NCI-H187 (cell line): ENCODE data around the gene DHX58.

Experiments
- DNase-seq, 2 experiments: peaks; one replicate each; lab custom pipeline; 2025; lab: John Stamatoyannopoulos, UW

DHX58 gene

GRCh38 chr17:42087042-42087701 lies 25.3 kb downstream of the DHX58 start:
- DNase-seq: no peak

- DNase-seq: no peak
Observed at GRCh38 chr17:42081516-42082129, 30.9 kb downstream of the DHX58 start.

- DNase-seq: no peak
Observed at GRCh38 chr17:42079541-42079940, 33.0 kb downstream of the DHX58 start.

GRCh38 chr17:42078396-42079043 lies 34.0 kb downstream of the DHX58 start:
- no peak for DNase-seq

- no peak for DNase-seq
Observed at GRCh38 chr17:42077755-42078154, 34.8 kb downstream of the DHX58 start.

- DNase-seq: no peak
Observed at GRCh38 chr17:42076797-42077559, 35.5 kb downstream of the DHX58 start.

GRCh38 chr17:42075789-42076188 lies 36.7 kb downstream of the DHX58 start:
- no peak for DNase-seq

- no peak for DNase-seq
Observed at GRCh38 chr17:42072323-42073187, 40.0 kb downstream of the DHX58 start.

GRCh38 chr17:42071810-42072209 lies 40.7 kb downstream of the DHX58 start:
- DNase-seq: no peak

- DNase-seq: no peak
Observed at GRCh38 chr17:42068979-42069378, 43.5 kb downstream of the DHX58 start.

- peak in 1 of 2 experiments; percentile 31 for DNase-seq
Observed at GRCh38 chr17:42067371-42068091, 45.0 kb downstream of the DHX58 start.

- DNase-seq: no peak
Observed at GRCh38 chr17:42065201-42065600, 47.3 kb downstream of the DHX58 start.

- DNase-seq: no peak
Observed at GRCh38 chr17:42062681-42063080, 49.8 kb downstream of the DHX58 start.

- DNase-seq: no peak
Observed at GRCh38 chr17:42061646-42062487, 50.6 kb downstream of the DHX58 start.

GRCh38 chr17:42060231-42060630 lies 52.3 kb downstream of the DHX58 start:
- no peak for DNase-seq

- DNase-seq: no peak
Observed at GRCh38 chr17:42059815-42060214, 52.7 kb downstream of the DHX58 start.

GRCh38 chr17:42058063-42058462 lies 54.5 kb downstream of the DHX58 start:
- no peak for DNase-seq

- no peak for DNase-seq
Observed at GRCh38 chr17:42056635-42057034, 55.9 kb downstream of the DHX58 start.

- no peak for DNase-seq
Observed at GRCh38 chr17:42055496-42055895, 57.0 kb downstream of the DHX58 start.

- no peak for DNase-seq
Observed at GRCh38 chr17:42055027-42055426, 57.5 kb downstream of the DHX58 start.
